HCT116 (cell line): ENCODE data around the gene PCLO. TPM values are rescaled to one million over a fixed set of nuclear protein-coding genes. Genes with fewer than 3 reads are reported as not detected.

Experiments used
- ATAC-seq: fragments of 200-7000 bp; cut with Tn5 transposase; 2 replicates; pipeline ENCODE4 v1.9.1; 2020; ENCODE audit warnings: mild to moderate bottlenecking, moderate library complexity
- BruUV-seq: library from RNA; stranded (reverse); fragments of 400-500 nt; replicated peaks from 2 replicates; lab custom pipeline; 2021; lab: Mats Ljungman, UMichigan
- CTCF ChIA-PET: fragments of 300-600 bp; sonication (Branson Sonifier 250); formaldehyde crosslinking; loops from one replicate; lab custom pipeline; 2021; ENCODE audit warnings: antibody characterized with exemption; lab: Charles Lee
- POLR2A ChIA-PET: fragments of 300-600, 350-600 bp; sonication (Branson Sonifier 250); formaldehyde crosslinking; loops from one replicate; lab custom pipeline; 2021; ENCODE audit warnings: antibody characterized with exemption; lab: Charles Lee
- RAD21 ChIA-PET, 2 experiments: fragments of 300-600 bp; sonication (Branson Sonifier 250); formaldehyde crosslinking; loops; one replicate each; lab custom pipeline; 2023; ENCODE audit warnings: low total read pairs in 2 of 2; ENCODE audit not compliant: uncharacterized antibody in 2 of 2, unreplicated experiment in 2 of 2, low non-redundant PET in 1 of 2; lab: Charles Lee
- DNase-seq: peaks from one replicate; pipeline ENCODE4 v3.0.0-alpha.2; 2010; ENCODE audit warnings: low read depth, low spot score
- H2AFZ ChIP-seq: fragments of 200-600 bp; shearing (Covaris generic), sonication (generic); 2 replicates; pipeline ENCODE4 v1.6.1; 2017; ENCODE audit warnings: low read depth, mixed run types, mixed read lengths, antibody characterized with exemption, low read length; ENCODE audit not compliant: poor library complexity, severe bottlenecking
- H3K27ac ChIP-seq: 2 replicates; pipeline ENCODE4 v1.5.1; 2012; ENCODE audit warnings: low read depth, low read length
- H3K27me3 ChIP-seq: fragments of 200-600 bp; sonication (generic); 2 replicates; pipeline ENCODE4 v1.6.1; 2016; ENCODE audit warnings: mixed run types, low read length, mixed read lengths; ENCODE audit not compliant: insufficient read depth
- H3K36me3 ChIP-seq, 2 experiments: fragments of 200-500 bp in 1 of 2; fragments of 200-600 bp in 1 of 2; sonication (Bioruptor generic) in 1 of 2; sonication (generic) in 1 of 2; 2 replicates each; pipeline versions ENCODE4 v1.5.1 to v1.6.1; 2014 to 2016; ENCODE audit warnings: low read length in 2 of 2, inconsistent platforms in 1 of 2, mixed read lengths in 1 of 2, mixed run types in 1 of 2; ENCODE audit not compliant: insufficient read depth in 2 of 2, control insufficient read depth in 1 of 2
- H3K4me1 ChIP-seq, 2 experiments: fragments of 200-600 bp in 1 of 2; sonication (generic) in 1 of 2; 2 replicates each; pipeline versions ENCODE4 v1.5.1 to v1.6.1; 2012 to 2017; ENCODE audit warnings: low read length in 2 of 2, inconsistent platforms in 1 of 2, mild to moderate bottlenecking in 1 of 2, mixed read lengths in 1 of 2, mixed run types in 1 of 2, moderate library complexity in 1 of 2; ENCODE audit not compliant: insufficient read depth in 2 of 2, control insufficient read depth in 1 of 2
- H3K4me2 ChIP-seq: fragments of 200-600 bp; sonication (generic); 2 replicates; pipeline ENCODE4 v1.6.1; 2017; ENCODE audit warnings: mixed run types, low read length, mixed read lengths
- H3K4me3 ChIP-seq, 2 experiments: fragments of 200-600 bp in 1 of 2; sonication (generic) in 1 of 2; replicated peaks in 1 of 2; 2 replicates each; pipeline ENCODE4 v1.5.1; 2011 to 2016; ENCODE audit warnings: low read length in 2 of 2, control low read depth in 1 of 2, low read depth in 1 of 2, mild to moderate bottlenecking in 1 of 2, mixed read lengths in 1 of 2, mixed run types in 1 of 2
- H3K79me2 ChIP-seq: fragments of 200-600 bp; sonication (generic); 2 replicates; pipeline ENCODE4 v1.6.1; 2017; ENCODE audit warnings: mild to moderate bottlenecking, mixed run types, low read length, moderate library complexity, mixed read lengths; ENCODE audit not compliant: insufficient read depth
- H3K9ac ChIP-seq: fragments of 200-600 bp; sonication (generic); 2 replicates; pipeline ENCODE4 v1.6.1; 2016; ENCODE audit warnings: low read length, mixed read lengths
- H3K9me2 ChIP-seq: fragments of 200-600 bp; sonication (generic), shearing (Covaris generic); 2 replicates; pipeline ENCODE4 v1.6.1; 2017; ENCODE audit warnings: mixed run types, mild to moderate bottlenecking, moderate library complexity; ENCODE audit not compliant: insufficient read depth
- H3K9me3 ChIP-seq, 2 experiments: fragments of 200-500 bp in 1 of 2; fragments of 200-600 bp in 1 of 2; sonication (Bioruptor generic) in 1 of 2; sonication (generic) in 1 of 2; 2 replicates each; pipeline ENCODE4 v1.6.1; 2014 to 2017; ENCODE audit warnings: low read length in 2 of 2, mixed read lengths in 2 of 2, inconsistent platforms in 1 of 2, low read depth in 1 of 2, mild to moderate bottlenecking in 1 of 2, mixed run types in 1 of 2, moderate library complexity in 1 of 2; ENCODE audit not compliant: control insufficient read depth in 1 of 2, insufficient read depth in 1 of 2
- H4K20me1 ChIP-seq: fragments of 200-600 bp; sonication (generic), shearing (Covaris generic); 2 replicates; pipeline ENCODE4 v1.6.1; 2017; ENCODE audit warnings: mixed run types, mild to moderate bottlenecking, moderate library complexity; ENCODE audit not compliant: insufficient read depth
- ATF3 ChIP-seq: IDR thresholded peaks from 2 replicates; pipeline ENCODE4 v1.6.1; 2012
- CEBPB ChIP-seq: IDR thresholded peaks from 2 replicates; pipeline ENCODE4 v1.6.1; 2012; ENCODE audit warnings: low read depth
- CTCF ChIP-seq, 3 experiments: fragments of 200-600 bp in 1 of 3; sonication (generic) in 1 of 3; IDR thresholded peaks in 2 of 3; conservative IDR thresholded peaks in 1 of 3; 2 replicates each; pipeline ENCODE4 v1.5.1; 2012 to 2017; ENCODE audit warnings: low read depth in 2 of 3, low read length in 2 of 3, antibody characterized with exemption in 1 of 3, borderline replicate concordance in 1 of 3, control low read depth in 1 of 3, mild to moderate bottlenecking in 1 of 3, mixed read lengths in 1 of 3, mixed run types in 1 of 3, moderate library complexity in 1 of 3; ENCODE audit not compliant: insufficient read depth in 1 of 3
- EZH2 ChIP-seq: fragments of 200-600 bp; sonication (generic); IDR thresholded peaks from 2 replicates; pipeline ENCODE4 v1.6.1; 2017; ENCODE audit warnings: antibody characterized with exemption, mixed run types
- EZH2phosphoT487 ChIP-seq: fragments of 200-600 bp; IDR thresholded peaks from 2 replicates; pipeline ENCODE4 v1.6.1; 2018; ENCODE audit warnings: antibody characterized with exemption, borderline replicate concordance
- FOSL1 ChIP-seq: IDR thresholded peaks from 2 replicates; pipeline ENCODE4 v1.6.1; 2012; ENCODE audit warnings: low read depth
- MAX ChIP-seq: IDR thresholded peaks from 2 replicates; pipeline ENCODE4 v1.6.1; 2012
- POLR2A ChIP-seq: IDR thresholded peaks from 2 replicates; pipeline ENCODE4 v1.7.0; 2011; ENCODE audit warnings: borderline replicate concordance; ENCODE audit not compliant: insufficient read depth, insufficient read length; ENCODE audit errors: extremely low read depth
- RAD21 ChIP-seq: IDR thresholded peaks from 2 replicates; pipeline ENCODE4 v1.6.1; 2012; ENCODE audit warnings: low read depth, mild to moderate bottlenecking
- SIN3A ChIP-seq: IDR thresholded peaks from 2 replicates; pipeline ENCODE4 v1.6.1; 2012; ENCODE audit warnings: low read depth
- TCF7L2 ChIP-seq: IDR thresholded peaks from 2 replicates; pipeline ENCODE4 v1.7.0; 2011; ENCODE audit warnings: borderline replicate concordance, inconsistent platforms; ENCODE audit not compliant: insufficient read depth, insufficient read length; ENCODE audit errors: extremely low read depth
- YY1 ChIP-seq: IDR thresholded peaks from 2 replicates; pipeline ENCODE4 v1.6.1; 2011; ENCODE audit warnings: low read length, low read depth, moderate library complexity, mild to moderate bottlenecking; ENCODE audit not compliant: insufficient replicate concordance; ENCODE audit errors: extremely low read depth
- ZBTB33 ChIP-seq: IDR thresholded peaks from 2 replicates; pipeline ENCODE4 v1.6.1; 2011; ENCODE audit warnings: mild to moderate bottlenecking, low read length, moderate library complexity; ENCODE audit not compliant: insufficient replicate concordance; ENCODE audit errors: extremely low read depth
- ZFX ChIP-seq: fragments of 450-650 bp; IDR thresholded peaks from 2 replicates; pipeline ENCODE4 v1.6.1; 2017
- ZNF274 ChIP-seq: fragments of 200-500 bp; sonication (Bioruptor generic); IDR thresholded peaks from 2 replicates; pipeline ENCODE4 v1.6.1; 2014; ENCODE audit warnings: mild to moderate bottlenecking, low read depth, low read length, inconsistent platforms
- intact Hi-C: fragments of 100-400 bp; cut with micrococcal nuclease; formaldehyde crosslinking; loops from 2 replicates; pipeline ENCODE4 v1.10.0; 2022
- total RNA-seq: library from RNA; stranded (reverse); gene quantifications from one replicate; pipeline ENCODE4 v1.2.1, GENCODE V29; 2021; ENCODE audit not compliant: unreplicated experiment

The PCLO gene
- total RNA-seq, 1 experiment from 2014 or later: 2.4 TPM

- Histone ChIP-seq H3K27ac (no peak overlapping the region), H3K9ac (no peak overlapping the region), H3K79me2 (no peaks in the 10 kb centered on the region), H3K36me3 (no peaks in the 10 kb centered on the region), H2AFZ (peak overlapping the region; percentile 63), H3K9me3 (no peaks in the 10 kb centered on the region), H4K20me1 (no peaks in the 10 kb centered on the region), H3K4me1 (no peaks in the 10 kb centered on the region), H3K9me2 (no peaks in the 10 kb centered on the region; the same call in 1 of the 2 replicates), H3K27me3 (no peaks in the 10 kb centered on the region), H3K4me2 (no peak overlapping the region), H3K4me3 (no peak overlapping the region)
- CTCF ChIA-PET: no interaction called here
- RAD21 ChIA-PET: no interaction called here
- BruUV-seq: no TSS peak
- intact Hi-C loops: loop anchor here (1.0 to 10.0 kb wide), 8 partner anchors 119 to 1227 kb away; no protein-coding TSS in a partner anchor
- DNase-seq (no peak), ATAC-seq (no peak)
- TF ChIP-seq ATF3: no peak
- no peak for TF ChIP-seq CEBPB
- no peak for TF ChIP-seq CTCF (IDR thresholded peaks at IDR 0.05 in 2 of 3, conservative IDR thresholded peaks at IDR 0.05 in 1 of 3; ENCODE audit: borderline replicate concordance in 1 of 3, insufficient read depth in 1 of 3, low read depth in 2 of 3, low read length in 2 of 3)
- TF ChIP-seq SIN3A: no peak
- no peak for TF ChIP-seq RAD21
- no peak for TF ChIP-seq MAX
- TF ChIP-seq ZNF274: no peak
- no peak for TF ChIP-seq YY1
- no peak for TF ChIP-seq ZFX
- no peak for TF ChIP-seq EZH2
- no peak for TF ChIP-seq ZBTB33
- TF ChIP-seq POLR2A: no peak
- TF ChIP-seq TCF7L2: no peak
- no peak for TF ChIP-seq EZH2phosphoT487
- no peak for TF ChIP-seq FOSL1
- POLR2A ChIA-PET: no interaction called here
Measured at GRCh38 chr7:82726038-82726800, 436.5 kb downstream of the PCLO start.
